ENCODE data around the gene ASB5.
"Not testable (repeated sequence)": the region's sequence is repeated elsewhere in the genome, so short reads cannot be mapped to it uniquely, and the experiment has no call there.

The ASB5 gene

GRCh38 chr4:176226736-176227135 lies 42.3 kb downstream of the ASB5 start:
- DNase-seq (ENCODE audit: low read depth in 2 of 2, low spot score in 1 of 2), result no peak

GRCh38 chr4:176223561-176223960 lies 45.5 kb downstream of the ASB5 start:
- DNase-seq (ENCODE audit: low read depth in 2 of 2, low spot score in 1 of 2), result no peak

- DNase-seq (ENCODE audit: low read depth in 2 of 2, low spot score in 1 of 2), result no peak
Observed at GRCh38 chr4:176222149-176222548, 46.9 kb downstream of the ASB5 start.

- no peak for DNase-seq (ENCODE audit: low read depth in 2 of 2, low spot score in 1 of 2)
Observed at GRCh38 chr4:176217510-176217909, 51.5 kb downstream of the ASB5 start.

- DNase-seq (ENCODE audit: low read depth in 2 of 2, low spot score in 1 of 2), result not testable (repeated sequence)
Observed at GRCh38 chr4:176212351-176212750, 56.7 kb downstream of the ASB5 start.

- no peak for DNase-seq (ENCODE audit: low read depth in 2 of 2, low spot score in 1 of 2)
Observed at GRCh38 chr4:176210579-176211296, 58.3 kb downstream of the ASB5 start.

- no peak for DNase-seq (ENCODE audit: low read depth in 2 of 2, low spot score in 1 of 2)
Observed at GRCh38 chr4:176210101-176210500, 58.9 kb downstream of the ASB5 start.

- no peak for DNase-seq (ENCODE audit: low read depth in 2 of 2, low spot score in 1 of 2)
Observed at GRCh38 chr4:176209535-176209934, 59.5 kb downstream of the ASB5 start.

- DNase-seq (ENCODE audit: low read depth in 2 of 2, low spot score in 1 of 2), result no peak
Observed at GRCh38 chr4:176207839-176208238, 61.2 kb downstream of the ASB5 start.

GRCh38 chr4:176205299-176205698 lies 63.7 kb downstream of the ASB5 start:
- DNase-seq (ENCODE audit: low read depth in 2 of 2, low spot score in 1 of 2), result no peak

GRCh38 chr4:176198316-176198903 lies 70.6 kb downstream of the ASB5 start:
- DNase-seq (ENCODE audit: low read depth in 2 of 2, low spot score in 1 of 2), result no peak

- peak; percentile 84 to 90 for DNase-seq (ENCODE audit: low read depth in 2 of 2, low spot score in 1 of 2)
Observed at GRCh38 chr4:176195184-176195978, 73.6 kb downstream of the ASB5 start, which contains the start of gene SPATA4. TSS of gene SPATA4 (minus strand) at chr4:176195585. CDS start at chr4:176195562, 23 bp downstream.

- no peak for DNase-seq (ENCODE audit: low read depth in 2 of 2, low spot score in 1 of 2)
Observed at GRCh38 chr4:176193938-176194337, 75.1 kb downstream of the ASB5 start.

- DNase-seq (ENCODE audit: low read depth in 2 of 2, low spot score in 1 of 2), result no peak
Observed at GRCh38 chr4:176193126-176193525, 75.9 kb downstream of the ASB5 start.

GRCh38 chr4:176191974-176192373 lies 77.0 kb downstream of the ASB5 start:
- DNase-seq (ENCODE audit: low read depth in 2 of 2, low spot score in 1 of 2), result no peak

- DNase-seq (ENCODE audit: low read depth in 2 of 2, low spot score in 1 of 2), result no peak
Observed at GRCh38 chr4:176189891-176190795, 78.9 kb downstream of the ASB5 start.

GRCh38 chr4:176188654-176189053 lies 80.4 kb downstream of the ASB5 start:
- no peak for DNase-seq (ENCODE audit: low read depth in 2 of 2, low spot score in 1 of 2)

GRCh38 chr4:176187624-176188023 lies 81.4 kb downstream of the ASB5 start:
- DNase-seq (ENCODE audit: low read depth in 2 of 2, low spot score in 1 of 2), result no peak

GRCh38 chr4:176186671-176187395 lies 82.2 kb downstream of the ASB5 start:
- DNase-seq (ENCODE audit: low read depth in 2 of 2, low spot score in 1 of 2), result no peak

- DNase-seq (ENCODE audit: low read depth in 2 of 2, low spot score in 1 of 2), result no peak
Observed at GRCh38 chr4:176186067-176186466, 83.0 kb downstream of the ASB5 start.
